Femur (tissue), 1 donor: ENCODE measurements around the gene DBH.

Experiments used
- DNase-seq: peaks from one replicate; pipeline ENCODE4 v3.0.0-alpha.2; 2017

The DBH gene

DNA sequence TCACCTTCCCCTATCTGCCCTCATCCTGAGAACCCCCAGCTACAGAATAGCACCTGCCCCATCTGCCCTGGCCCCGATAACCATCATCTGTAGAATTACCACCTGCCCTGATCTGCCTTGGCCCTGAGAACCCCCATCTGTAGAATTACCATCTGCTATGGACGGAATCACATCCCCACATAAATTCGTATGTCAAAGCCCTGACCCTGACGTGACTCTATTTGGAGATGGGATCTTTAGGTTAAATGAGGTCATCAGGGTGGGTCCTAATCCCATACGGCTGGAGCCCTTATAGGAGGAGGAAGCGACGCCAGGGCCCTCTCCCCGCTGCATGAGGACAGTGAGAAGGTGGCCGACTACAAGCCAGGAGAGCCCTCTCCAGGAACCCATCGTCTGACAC, 69.4 kb downstream of the DBH start:
- no peak for DNase-seq

DNA sequence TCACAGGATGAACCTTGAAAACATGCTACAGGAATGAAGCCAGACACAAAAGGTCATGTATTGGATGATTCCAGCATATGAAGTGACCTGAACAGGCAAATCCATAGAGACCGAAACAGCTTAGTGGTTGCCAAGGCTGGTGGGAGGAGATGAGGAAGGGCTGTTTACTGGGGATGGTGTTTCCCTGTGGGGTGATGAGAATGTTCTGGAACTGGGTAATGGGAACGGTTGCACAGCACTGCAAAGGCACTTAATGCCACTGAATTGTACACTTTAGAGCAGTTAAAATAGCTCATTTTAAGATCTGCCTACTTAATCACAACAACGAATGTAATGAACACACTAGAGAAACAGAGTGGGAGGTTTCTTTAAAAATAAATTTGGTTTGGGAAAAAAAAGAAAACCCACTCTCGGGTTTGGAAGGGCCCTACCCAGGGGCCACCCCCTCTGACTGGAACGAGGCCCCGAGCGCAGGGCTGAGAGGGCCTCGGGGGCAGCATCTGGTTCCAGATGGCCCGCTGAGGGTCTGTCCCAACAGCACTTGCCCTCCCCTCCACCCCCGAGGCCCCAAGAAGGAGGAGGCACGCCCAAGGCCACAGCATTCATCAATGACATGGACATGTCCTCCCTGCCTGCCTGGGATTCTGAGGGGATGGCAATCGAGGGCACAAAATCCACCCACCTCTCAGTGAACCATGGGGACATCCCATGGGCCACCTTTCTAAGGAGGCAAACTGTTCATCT, 70.3 kb downstream of the DBH start:
- DNase-seq = no peak

GRCh38 chr9:133707065-133707762, 71.1 kb downstream of the DBH start:
- DNase-seq = peak; percentile 49

DNA sequence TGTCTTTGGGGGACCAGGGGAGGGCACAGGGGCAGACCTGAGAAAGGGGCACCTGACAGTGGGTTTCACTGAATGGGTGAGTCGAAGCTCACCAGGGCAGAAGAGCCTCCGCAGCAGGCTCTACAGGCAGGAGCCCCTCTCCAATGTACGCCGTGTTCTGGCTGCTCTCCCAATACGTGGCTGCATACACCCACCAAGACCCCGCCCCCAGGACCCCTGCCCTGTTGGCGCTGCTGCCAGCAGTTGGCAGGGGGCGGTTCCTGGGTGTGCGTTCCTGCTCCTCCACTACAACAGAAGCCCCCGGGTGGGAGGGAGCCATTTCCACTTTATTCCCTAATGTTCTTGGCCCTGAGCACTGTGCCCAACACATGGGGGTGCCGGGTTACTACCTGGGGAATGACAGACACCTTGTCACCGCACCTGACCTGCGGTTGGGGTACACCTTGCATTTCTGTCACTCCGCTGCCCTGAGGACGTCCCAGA, 71.6 kb downstream of the DBH start:
- peak; percentile 13 for DNase-seq

GRCh38 chr9:133708246-133709014, 72.3 kb downstream of the DBH start:
- DNase-seq = peak; percentile 14
